MM.1S (cell line): ENCODE results near the gene SMYD4.

Source experiments
- EZH2 ChIP-seq: fragments of 300-600 bp; sonication (generic); optimal IDR thresholded peaks from 2 replicates; pipeline ENCODE3; 2017; ENCODE audit warnings: low read depth, mild to moderate bottlenecking, antibody characterized with exemption, low read length, mixed read lengths
- EZH2phosphoT487 ChIP-seq: fragments of 300-600 bp; sonication (generic); IDR thresholded peaks from 2 replicates; pipeline ENCODE4 v1.6.1; 2018; ENCODE audit warnings: antibody characterized with exemption, low read length
- TF ChIP-seq, protein P1 (sequence below): fragments of 300-600 bp; sonication (generic); IDR thresholded peaks from 2 replicates; pipeline ENCODE4 v1.5.1; 2016; ENCODE audit warnings: antibody characterized with exemption, low read length, mixed read lengths

DNA sequence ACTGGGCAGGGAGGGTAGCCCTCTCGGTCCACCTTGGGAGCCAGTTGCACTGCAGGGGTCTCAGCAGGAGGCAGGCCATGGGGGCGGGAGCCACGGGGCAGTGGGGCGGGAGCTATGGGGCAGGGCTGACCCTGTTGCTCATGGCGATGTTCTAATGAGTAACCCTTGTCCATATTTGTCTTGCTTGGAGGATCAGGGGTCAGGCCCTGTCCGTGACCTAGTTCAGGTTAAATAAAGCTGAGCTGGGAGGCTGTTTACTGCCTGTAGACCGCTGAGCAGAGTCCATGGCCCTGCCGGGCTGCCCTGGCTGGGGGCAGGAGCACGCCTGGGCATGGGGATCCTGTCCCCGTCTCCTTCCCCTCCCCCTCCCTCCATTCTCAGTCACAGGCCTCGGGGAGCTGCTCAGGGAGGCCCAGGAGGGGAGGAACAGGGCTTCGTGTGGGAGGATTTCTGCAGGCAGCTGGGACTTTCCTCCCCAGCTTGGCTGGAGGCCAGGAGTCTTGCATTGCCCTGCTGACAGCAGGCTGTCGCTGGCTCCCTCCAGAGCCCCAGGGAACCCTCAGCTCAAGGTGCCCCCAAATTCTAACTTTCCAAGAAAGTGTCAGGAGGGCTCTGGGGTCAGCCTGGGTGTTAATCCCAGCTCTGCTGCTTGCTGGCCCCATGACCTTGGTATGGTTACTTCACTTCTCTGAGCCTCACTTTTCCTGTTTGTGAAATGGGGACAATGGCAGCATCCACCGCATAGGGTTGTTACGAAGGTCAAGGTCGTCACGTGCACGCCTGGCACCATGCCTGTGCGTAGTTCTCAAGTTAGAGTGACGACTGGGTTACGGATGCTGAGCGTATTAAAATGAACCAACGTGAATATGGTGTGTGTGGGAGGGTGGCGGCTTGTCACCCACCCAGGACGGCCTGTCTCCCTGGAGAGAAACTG, 93.1 kb downstream of the SMYD4 start:
- TF ChIP-seq, protein P1, sequence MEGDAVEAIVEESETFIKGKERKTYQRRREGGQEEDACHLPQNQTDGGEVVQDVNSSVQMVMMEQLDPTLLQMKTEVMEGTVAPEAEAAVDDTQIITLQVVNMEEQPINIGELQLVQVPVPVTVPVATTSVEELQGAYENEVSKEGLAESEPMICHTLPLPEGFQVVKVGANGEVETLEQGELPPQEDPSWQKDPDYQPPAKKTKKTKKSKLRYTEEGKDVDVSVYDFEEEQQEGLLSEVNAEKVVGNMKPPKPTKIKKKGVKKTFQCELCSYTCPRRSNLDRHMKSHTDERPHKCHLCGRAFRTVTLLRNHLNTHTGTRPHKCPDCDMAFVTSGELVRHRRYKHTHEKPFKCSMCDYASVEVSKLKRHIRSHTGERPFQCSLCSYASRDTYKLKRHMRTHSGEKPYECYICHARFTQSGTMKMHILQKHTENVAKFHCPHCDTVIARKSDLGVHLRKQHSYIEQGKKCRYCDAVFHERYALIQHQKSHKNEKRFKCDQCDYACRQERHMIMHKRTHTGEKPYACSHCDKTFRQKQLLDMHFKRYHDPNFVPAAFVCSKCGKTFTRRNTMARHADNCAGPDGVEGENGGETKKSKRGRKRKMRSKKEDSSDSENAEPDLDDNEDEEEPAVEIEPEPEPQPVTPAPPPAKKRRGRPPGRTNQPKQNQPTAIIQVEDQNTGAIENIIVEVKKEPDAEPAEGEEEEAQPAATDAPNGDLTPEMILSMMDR, result no peak
- no peak for TF ChIP-seq EZH2
- no peak for TF ChIP-seq EZH2phosphoT487
